ENCODE data around the gene TRPC4AP.

TRPC4AP gene

GRCh38 chr20:34998331-34998950 is 94.2 kb downstream of the TRPC4AP start:
- no peak for TF ChIP-seq CTCF (IDR thresholded peaks at IDR 0.05; ENCODE audit: insufficient read depth, low read depth, low read length, missing control alignments)
- DNase-seq (ENCODE audit: low read depth): peak; percentile 36
- no peak overlapping the region for H3K4me3 ChIP-seq (ENCODE audit: low read length)

DNA sequence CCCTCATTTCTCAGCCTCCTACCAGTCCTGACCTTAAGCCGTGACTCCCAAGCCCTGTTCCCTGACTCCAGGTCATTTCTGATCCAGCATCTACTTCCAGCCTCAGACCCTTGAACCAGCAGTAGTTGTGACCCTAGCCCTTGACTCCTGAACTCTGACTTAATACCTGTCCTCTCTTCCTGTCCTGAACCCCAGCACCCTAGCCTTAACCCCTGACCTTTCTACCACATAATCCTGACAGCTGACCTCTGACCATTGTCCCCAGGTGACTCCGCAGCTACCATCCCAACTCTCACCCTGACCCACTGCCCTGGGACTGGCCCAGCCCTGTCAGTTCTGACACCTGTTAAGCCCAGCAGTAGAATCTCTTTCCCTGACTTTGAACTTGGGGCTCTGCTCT is 94.8 kb downstream of the TRPC4AP start:
- no peak overlapping the region for H3K4me3 ChIP-seq (ENCODE audit: low read length)
- no peak for DNase-seq (ENCODE audit: low read depth)
- no peak for TF ChIP-seq CTCF (IDR thresholded peaks at IDR 0.05; ENCODE audit: insufficient read depth, low read depth, low read length, missing control alignments)

DNA sequence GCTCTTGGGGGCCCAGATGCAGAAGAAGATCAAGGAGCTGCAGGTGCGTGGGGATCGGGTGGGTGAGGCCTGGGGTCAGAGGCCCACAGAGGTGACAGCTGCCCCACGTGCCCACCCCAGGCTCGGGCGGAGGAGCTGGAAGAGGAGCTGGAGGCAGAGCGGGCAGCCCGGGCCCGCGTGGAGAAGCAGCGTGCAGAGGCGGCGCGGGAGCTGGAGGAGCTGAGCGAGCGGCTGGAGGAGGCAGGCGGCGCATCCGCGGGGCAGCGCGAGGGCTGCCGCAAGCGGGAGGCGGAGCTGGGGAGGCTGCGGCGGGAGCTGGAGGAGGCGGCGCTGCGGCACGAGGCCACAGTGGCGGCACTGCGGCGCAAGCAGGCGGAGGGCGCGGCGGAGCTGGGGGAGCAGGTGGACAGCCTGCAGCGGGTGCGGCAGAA is 95.5 kb downstream of the TRPC4AP start:
- TF ChIP-seq CTCF (IDR thresholded peaks at IDR 0.05; ENCODE audit: insufficient read depth, low read depth, low read length, missing control alignments): no peak
- H3K4me3 ChIP-seq (ENCODE audit: low read length): no peak overlapping the region
- DNase-seq (ENCODE audit: low read depth): peak; percentile 30

GRCh38 chr20:34996243-34997028 is 96.2 kb downstream of the TRPC4AP start:
- H3K4me3 ChIP-seq (ENCODE audit: low read length): no peak overlapping the region
- DNase-seq (ENCODE audit: low read depth): no peak
- TF ChIP-seq CTCF (IDR thresholded peaks at IDR 0.05; ENCODE audit: insufficient read depth, low read depth, low read length, missing control alignments): no peak

- DNase-seq (ENCODE audit: low read depth): no peak
- H3K4me3 ChIP-seq (ENCODE audit: low read length): no peak overlapping the region
- TF ChIP-seq CTCF (IDR thresholded peaks at IDR 0.05; ENCODE audit: insufficient read depth, low read depth, low read length, missing control alignments): no peak
Measured at GRCh38 chr20:34995696-34996095, 96.9 kb downstream of the TRPC4AP start.

DNA sequence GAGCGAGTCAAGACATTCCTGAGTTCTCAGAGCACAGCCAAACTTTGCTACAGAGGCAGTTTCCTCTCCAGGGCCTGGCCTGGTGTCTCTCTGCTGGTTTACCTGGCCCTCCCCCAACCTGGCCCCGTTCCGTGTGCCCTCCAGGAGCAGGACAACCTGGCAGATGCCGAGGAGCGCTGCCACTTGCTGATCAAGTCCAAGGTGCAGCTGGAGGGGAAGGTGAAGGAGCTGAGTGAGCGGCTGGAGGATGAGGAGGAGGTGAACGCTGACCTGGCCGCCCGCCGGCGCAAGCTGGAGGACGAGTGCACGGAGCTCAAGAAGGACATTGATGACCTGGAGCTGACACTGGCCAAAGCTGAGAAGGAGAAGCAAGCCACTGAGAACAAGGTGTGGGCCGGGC is 97.4 kb downstream of the TRPC4AP start:
- no peak for TF ChIP-seq CTCF (IDR thresholded peaks at IDR 0.05; ENCODE audit: insufficient read depth, low read depth, low read length, missing control alignments)
- no peak overlapping the region for H3K4me3 ChIP-seq (ENCODE audit: low read length)
- DNase-seq (ENCODE audit: low read depth): no peak
